HG02840 (cell line): ENCODE data around the gene PHC2.

Experiments used
- ATAC-seq: cut with Tn5 transposase; IDR thresholded peaks from one replicate; pipeline ENCODE4 v1.9.1; 2021; ENCODE audit warnings: mild to moderate bottlenecking, moderate library complexity, moderate number of reproducible peaks; ENCODE audit not compliant: unreplicated experiment, low FRiP score

The PHC2 gene

GRCh38 chr1:33337441-33337840 is 93.5 kb downstream of the PHC2 start:
- no peak for ATAC-seq

GRCh38 chr1:33336580-33336979 is 94.3 kb downstream of the PHC2 start:
- ATAC-seq: no peak

- no peak for ATAC-seq
Measured at GRCh38 chr1:33335020-33335419, 95.9 kb downstream of the PHC2 start.

DNA sequence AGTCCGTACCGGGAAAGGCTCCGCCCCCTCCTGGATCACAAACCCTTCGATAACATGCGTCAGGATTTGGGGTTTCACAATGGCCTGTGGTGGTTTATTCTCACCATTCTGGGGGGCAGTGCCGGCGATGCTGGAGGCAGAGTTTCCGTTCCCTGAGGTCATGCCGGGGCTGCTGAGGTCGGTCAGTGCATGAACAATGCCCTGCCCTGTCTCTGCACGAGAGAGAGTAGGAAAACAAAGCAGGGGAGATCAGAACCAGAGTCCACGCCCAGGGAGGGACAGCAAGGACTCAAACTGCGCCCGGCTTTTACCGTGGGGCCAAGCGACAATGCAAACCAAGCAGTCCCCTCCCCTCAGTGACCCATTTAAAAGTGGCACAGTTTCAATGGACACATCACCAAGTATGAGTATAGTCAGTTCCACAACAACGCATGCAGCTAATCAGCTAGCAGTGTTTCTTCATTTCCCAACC is 96.8 kb downstream of the PHC2 start:
- no peak for ATAC-seq

GRCh38 chr1:33332881-33333280 is 98.0 kb downstream of the PHC2 start:
- ATAC-seq: no peak

DNA sequence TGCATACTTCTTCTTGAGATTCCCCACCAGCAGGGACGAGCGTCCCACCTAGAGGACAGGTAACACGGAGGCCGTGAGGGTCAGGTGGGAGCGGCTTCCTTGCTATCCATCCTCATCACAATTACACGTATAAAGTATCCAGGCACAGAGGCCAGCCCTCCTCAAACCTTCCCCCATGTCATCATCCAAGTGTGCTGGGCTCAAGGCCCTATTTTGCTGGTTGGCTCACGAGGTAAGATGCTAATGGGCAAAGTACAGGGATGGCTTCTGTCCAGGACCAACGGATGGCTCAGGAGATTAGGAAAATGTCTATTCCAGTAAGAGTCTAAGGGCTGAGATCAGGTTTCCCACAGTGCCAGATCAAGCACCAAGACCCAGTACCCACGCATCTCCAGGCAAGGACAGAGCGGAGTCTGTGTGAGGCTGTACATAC is 98.5 kb downstream of the PHC2 start:
- ATAC-seq: no peak

DNA sequence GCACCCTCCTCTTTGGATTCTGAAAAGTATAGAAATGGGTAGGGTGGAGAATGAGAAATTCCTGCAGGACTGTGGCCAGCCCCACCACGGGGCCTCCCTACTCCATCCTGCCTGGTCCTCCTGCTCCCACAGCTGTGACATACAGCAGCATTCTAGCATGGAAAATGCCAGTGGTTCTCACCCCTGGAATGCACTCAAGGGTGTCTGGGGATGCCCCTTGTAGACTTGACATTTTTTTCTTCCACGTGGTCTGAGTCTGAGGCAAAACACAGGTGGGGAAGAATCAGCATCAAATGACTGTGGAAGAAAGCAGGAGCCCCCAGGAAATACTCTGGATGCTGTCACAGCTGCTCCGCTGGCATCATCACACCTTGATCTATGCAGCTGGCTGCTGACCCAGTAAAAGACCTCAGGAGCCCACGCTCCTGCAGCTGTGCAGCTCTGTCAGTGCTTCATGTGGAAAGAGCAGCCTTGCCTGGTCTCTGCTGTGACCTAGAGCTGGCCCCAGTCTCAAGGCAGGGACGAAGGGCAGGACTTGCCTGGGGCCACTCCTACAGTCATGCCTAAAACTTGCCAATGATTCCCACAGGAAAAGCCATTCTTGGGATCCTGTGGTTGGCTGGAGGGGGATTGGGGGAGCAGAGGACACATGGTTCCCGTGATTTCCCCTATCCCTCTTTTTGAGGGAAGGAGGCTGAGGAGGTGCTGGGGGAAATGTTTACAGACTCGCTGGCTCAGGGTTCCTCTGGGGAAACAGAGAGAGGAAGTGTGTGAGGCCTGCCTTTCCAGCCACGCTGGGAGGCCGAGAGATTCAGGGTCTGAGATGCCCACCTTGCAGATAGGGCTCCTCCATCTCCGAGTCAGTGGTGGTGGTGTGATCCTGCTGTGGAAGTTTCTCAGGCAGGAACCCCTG is 99.2 kb downstream of the PHC2 start:
- no peak for ATAC-seq

DNA sequence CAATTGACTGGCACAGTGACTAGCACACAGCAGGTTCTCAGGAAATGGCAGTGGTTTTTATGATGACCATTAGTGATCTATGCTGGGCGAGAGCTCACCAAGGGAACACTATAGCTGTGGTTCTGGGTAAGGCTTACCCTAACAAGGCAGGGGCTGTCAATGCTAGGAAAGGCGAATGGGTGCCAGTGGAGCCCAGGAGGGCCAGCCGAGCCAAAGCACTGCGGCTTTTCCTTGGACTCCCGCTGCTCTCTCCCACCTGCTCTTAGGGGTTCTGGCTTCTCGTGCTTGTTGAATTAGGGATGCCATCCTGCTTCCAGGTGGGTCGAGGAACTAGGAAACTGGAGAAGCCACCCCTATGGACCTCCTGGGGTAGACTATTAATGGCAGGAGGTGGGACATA is 100.0 kb downstream of the PHC2 start:
- no peak for ATAC-seq

DNA sequence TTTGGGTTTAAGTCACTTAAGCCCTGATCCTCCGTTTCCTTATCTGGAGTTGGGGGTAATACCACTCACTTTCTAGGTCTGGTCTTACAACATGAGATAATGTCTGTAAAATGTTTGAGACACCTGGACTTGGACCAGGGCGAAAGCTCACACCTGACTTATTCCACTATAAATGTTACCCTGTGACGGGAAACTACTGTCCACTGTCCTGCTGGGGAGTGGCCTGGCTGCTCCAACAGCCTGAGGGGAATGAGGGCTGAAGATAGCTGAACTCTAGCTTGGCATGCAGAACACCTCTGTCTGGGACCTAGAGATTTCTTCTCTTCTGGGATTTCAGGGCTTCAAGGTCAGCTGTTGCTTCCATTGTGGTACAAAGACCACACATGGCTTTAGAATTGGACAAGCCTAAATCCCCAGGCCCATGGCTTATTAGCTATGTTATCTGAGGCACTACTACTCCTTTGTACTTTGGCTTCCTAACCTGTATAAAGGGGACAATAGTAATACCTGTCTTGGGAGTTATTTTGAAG is 100.5 kb downstream of the PHC2 start:
- no peak for ATAC-seq

DNA sequence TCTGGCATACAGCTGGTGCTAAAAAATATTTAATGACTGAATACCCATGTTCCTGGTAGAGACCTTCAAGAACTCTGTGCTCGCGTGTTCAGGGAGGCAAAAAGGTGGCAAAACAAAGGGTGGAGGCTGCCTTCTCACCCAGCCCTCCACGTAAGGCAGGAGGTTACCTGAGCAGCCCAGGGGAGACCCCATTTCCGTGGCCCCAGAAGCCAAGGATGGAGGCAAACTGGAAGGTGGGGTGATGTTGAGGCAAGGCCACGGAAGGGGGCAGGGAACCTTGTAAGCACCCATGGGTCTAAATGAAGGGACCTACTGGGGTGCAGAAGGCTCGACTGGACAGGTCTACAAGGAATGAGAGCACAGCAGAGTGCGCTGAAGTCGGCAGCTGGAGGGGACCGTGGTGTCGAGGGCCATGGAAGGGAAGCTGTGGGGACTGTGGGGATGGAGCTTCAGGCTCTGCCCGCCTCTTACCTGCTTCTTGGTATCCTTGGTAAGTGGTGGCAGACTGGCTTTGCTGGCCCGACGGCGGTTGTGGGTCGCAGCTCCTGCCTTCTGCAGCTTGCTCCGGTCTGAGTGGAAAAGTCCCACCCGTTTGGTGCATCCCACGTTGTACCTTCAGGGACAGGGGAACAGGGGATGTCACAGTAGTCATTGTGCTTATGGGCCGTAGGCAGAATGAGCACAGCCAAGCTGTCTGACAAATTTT is 101.1 kb downstream of the PHC2 start:
- ATAC-seq: no peak

- ATAC-seq: no peak
Measured at GRCh38 chr1:33328817-33329216, 102.1 kb downstream of the PHC2 start.

DNA sequence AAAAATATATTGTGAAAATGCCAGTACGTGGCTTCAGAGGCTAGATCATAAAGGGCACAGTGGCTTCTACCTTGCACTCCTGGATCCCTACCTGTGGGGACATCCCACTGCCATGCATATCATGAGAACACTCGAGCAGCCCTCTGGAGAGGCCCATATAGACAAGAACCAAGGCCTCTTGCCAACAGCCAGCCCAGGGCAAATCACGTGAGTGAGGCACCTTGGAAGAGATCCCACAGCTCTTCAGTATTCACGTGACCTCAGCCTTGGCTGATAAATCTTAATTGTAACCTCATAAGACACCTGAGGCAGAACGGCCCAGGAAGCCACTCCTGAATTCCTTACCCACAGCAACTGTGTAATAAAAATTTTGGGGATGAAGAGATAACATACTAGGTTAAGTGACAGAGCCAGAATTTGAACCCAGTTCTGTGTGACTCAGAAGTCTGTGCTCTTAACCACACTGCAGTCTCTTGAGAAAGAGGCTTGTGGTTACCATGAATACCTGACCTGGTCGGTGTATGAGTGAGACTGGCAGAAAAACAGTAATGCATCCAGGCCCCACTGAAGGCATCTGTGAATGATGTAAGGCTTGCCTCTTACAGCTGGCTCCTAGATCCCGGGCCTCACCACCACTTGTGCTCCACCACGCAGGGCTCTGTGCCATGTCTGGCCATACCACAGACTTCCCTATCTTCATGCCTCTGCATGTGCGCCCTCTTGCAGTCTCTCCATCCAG is 103.1 kb downstream of the PHC2 start:
- no peak for ATAC-seq

GRCh38 chr1:33326785-33327184 is 104.1 kb downstream of the PHC2 start:
- ATAC-seq: no peak

DNA sequence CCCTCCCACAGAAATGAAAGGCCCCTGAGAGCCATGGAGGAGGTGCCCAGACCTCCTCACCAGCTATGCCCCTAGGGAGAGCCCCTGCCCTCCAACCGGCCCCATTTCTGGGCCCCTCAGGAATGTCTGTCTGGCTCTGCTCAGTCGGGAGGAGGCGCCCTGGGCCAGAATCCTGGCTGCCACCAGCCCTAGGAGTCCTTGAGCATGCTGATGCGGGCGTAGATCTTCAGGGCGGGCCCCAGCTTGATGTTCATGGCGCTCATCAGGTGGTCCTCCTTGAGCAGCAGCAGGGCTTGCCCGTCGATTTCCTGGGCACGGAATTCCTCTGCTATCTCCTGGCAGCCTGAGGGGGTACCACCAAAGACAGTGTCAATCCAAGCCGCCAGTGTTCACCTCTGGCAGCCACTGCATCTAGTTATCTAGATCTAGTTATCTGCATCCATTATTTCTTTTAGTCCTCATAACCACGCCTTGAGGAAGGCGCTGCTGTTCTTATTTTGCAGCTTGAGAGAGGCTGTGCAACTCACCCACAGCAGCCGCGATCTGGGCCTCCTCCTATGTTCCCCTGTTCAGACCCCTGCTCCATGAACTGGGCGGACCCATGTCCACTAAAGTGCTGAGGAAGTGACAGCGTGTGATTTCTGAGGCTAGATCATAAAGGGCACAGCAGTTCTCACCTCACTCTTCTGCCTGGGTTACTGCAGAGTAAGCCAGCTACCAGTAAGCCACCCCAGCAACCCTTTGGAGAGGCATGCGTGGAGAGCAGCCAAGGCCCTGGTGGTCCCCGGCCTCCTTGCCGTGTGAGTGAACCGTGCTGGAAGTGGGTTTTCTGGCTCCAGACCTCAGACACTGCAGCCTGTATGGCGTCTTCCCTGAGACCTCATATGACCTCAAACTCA is 106.0 kb downstream of the PHC2 start:
- no peak for ATAC-seq

GRCh38 chr1:33323663-33324477 is 107.0 kb downstream of the PHC2 start:
- no peak for ATAC-seq

DNA sequence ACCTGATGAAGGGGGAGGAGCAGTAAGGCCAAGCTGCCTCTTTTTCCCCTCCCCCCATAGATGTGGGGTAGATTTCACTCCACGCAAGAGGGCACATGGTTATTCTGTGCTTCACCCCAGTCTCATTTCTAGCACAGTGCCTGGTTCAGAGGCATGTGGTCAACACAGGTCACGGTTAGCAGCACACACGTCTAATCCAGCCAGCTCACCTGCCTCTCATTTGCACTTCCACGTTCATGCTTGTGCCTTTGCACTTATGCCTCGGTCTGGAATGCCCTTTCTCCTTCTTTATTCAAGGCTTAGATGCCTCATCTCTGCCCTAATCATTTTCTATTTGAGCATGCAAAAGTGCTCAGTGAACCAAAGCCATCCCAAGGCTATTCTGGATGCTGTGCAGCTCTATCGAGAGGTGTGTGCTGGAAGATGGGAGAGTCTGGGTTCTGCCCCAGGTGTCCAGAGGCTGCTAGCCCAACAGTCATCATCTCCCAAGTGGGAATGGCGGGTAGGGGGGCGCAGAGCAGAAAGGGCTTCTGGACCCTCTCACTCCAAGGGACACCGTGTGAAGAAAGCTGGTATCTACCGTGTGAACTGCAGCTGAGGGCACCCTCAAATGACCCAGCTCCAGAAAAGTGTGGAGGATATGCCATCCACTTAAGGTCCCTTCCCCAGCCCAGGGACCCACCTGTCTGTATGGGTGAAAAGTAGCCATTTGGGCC is 107.9 kb downstream of the PHC2 start:
- no peak for ATAC-seq

- ATAC-seq: no peak
Measured at GRCh38 chr1:33322109-33322508, 108.8 kb downstream of the PHC2 start.

DNA sequence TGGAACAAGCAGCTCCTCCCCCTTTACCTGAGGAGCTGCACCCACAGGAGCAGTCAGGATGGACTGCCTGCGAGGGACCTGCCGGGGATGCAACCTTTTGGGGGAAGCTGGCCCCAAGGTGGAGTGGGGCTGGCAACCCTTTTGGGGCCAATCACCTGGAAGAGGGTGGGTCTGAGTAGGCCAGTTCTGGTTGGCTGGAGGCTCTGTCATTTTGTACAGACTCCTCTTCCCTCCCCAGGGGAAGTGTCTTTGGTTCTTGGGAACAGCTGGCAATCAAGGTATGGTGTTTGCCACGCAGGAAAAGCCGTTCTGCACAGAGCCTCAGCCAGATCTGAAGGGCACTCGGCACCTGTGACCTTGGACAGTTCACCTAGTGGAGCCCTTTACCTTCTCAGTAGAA is 109.7 kb downstream of the PHC2 start:
- ATAC-seq: no peak
